ENCODE data around the gene SLC38A6. TPM values are rescaled to one million over a fixed set of nuclear protein-coding genes. Genes with fewer than 3 reads are reported as not detected.
A peak's percentile ranks its signal among the peaks of the same experiment; 100 is the strongest.

SLC38A6 gene
- polyA plus RNA-seq, 12 donors, result 9.4 to 25.3 (median 18.2) TPM; not detected in 1

- DNase-seq, result no peak
These were observed 5.5 kb upstream of the SLC38A6 start for GRCh38 chr14:60975551-60975950.

- no peak for DNase-seq
These were observed 3.2 kb upstream of the SLC38A6 start for GRCh38 chr14:60977847-60978246.

- no peak for DNase-seq
These were observed 799 bp downstream of the SLC38A6 start for GRCh38 chr14:60981633-60982455.

- no peak for DNase-seq
These were observed 3.2 kb downstream of the SLC38A6 start for GRCh38 chr14:60984196-60984595.

- DNase-seq, result no peak
These were observed 5.5 kb downstream of the SLC38A6 start for GRCh38 chr14:60986500-60986899.

- no peak for DNase-seq
These were observed 8.6 kb downstream of the SLC38A6 start for GRCh38 chr14:60989599-60989998.

GRCh38 chr14:60998617-60999016 is 17.6 kb downstream of the SLC38A6 start:
- no peak for DNase-seq

GRCh38 chr14:60999536-60999935 is 18.5 kb downstream of the SLC38A6 start:
- no peak for DNase-seq

GRCh38 chr14:61003571-61003970 is 22.5 kb downstream of the SLC38A6 start:
- no peak for DNase-seq

- no peak for DNase-seq
These were observed 38.5 kb downstream of the SLC38A6 start for GRCh38 chr14:61019537-61019936.

- peak; percentile 81 for DNase-seq
These were observed 44.5 kb downstream of the SLC38A6 start for GRCh38 chr14:61025251-61026223.

GRCh38 chr14:61026526-61026925 is 45.5 kb downstream of the SLC38A6 start:
- no peak for DNase-seq

- no peak for DNase-seq
These were observed 50.0 kb downstream of the SLC38A6 start for GRCh38 chr14:61031026-61031425.

GRCh38 chr14:61033054-61033453 is 52.0 kb downstream of the SLC38A6 start:
- peak; percentile 66 for DNase-seq

GRCh38 chr14:61033855-61034254 is 52.8 kb downstream of the SLC38A6 start:
- DNase-seq, result no peak

GRCh38 chr14:61034416-61035120 is 53.5 kb downstream of the SLC38A6 start:
- DNase-seq, result no peak

GRCh38 chr14:61037215-61037614 is 56.2 kb downstream of the SLC38A6 start:
- no peak for DNase-seq

- DNase-seq, result no peak
These were observed 60.7 kb downstream of the SLC38A6 start for GRCh38 chr14:61041704-61042103.

GRCh38 chr14:61042220-61042619 is 61.2 kb downstream of the SLC38A6 start:
- DNase-seq, result no peak

GRCh38 chr14:61043506-61043905 is 62.5 kb downstream of the SLC38A6 start:
- no peak for DNase-seq

GRCh38 chr14:61047021-61047420 is 66.0 kb downstream of the SLC38A6 start:
- no peak for DNase-seq

GRCh38 chr14:61048640-61049039 is 67.6 kb downstream of the SLC38A6 start:
- no peak for DNase-seq
